ENCODE measurements around the gene CELA2A.
"Not testable (repeated sequence)": the region's sequence is repeated elsewhere in the genome, so short reads cannot be mapped to it uniquely, and the experiment has no call there.

The CELA2A gene

DNA sequence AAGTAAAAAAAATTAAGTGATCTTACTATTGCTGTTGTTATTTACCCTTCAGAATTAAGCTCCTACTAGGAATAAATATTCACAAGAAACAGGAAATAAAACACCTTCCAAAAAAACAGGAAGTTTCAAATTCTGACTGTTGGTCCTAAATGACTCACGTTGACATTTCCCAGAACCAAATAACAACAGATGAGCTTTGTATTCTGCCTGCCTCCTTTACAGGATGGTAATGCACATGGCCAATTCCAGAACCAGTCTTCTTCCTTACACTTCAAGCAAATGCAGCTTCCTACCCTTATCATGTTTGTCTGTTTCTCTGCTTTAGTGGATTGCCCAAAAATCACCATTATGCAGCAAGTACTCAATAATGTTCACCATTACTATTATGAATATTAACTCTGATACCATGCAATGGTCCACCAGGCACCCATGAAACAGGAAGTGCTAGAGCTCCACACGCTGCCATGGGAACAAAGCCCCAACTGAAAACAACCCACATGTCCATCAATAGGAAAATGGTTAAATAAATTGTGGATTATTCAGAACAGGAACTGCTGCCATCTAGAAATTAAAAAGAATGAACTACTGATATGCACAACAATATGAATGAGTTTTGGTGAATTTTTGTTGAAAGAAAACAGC lies 58.6 kb downstream of the CELA2A start:
- no peaks in the 10 kb centered on the region for H3K9me3 Mint-ChIP-seq
- no peak for DNase-seq
- peaks cover 55% of the 10 kb centered on the region for H3K4me1 Mint-ChIP-seq
- CTCF ChIA-PET: interaction anchor here (0.9 to 1.2 kb wide), 2 partner anchors 8 to 12 kb away, joined by 3 to 4 read pairs; partner anchors contain the start of genes CASP9 and DNAJC16
- peaks cover 63% of the 10 kb centered on the region for H3K36me3 Mint-ChIP-seq
- no peak overlapping the region for H3K4me3 Mint-ChIP-seq
- peak overlapping the region; percentile 73 for H3K27ac Mint-ChIP-seq
- H3K27me3 Mint-ChIP-seq: no peaks in the 10 kb centered on the region

DNA sequence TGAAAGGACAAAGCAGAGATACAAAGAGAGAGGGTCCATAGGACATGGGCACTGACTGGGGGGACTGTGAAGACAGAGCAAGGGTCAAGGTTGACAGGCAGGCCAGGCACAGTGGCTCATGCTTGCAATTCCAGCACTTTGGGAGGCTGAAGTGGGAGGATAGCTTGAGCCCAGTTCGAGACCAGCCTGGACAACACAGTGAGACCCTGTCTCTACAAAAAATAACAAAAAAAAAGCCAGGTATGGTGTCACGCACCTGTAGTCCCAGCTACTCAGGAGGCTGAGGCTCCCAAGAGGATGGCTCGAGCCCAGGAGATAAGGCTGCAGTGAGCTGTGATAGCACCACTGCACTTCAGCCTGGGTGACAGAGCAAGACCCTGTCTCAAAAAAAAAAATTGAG lies 63.1 kb downstream of the CELA2A start:
- Mint-ChIP-seq H3K4me3 (no peak overlapping the region), H3K9me3 (no peaks in the 10 kb centered on the region), H3K27ac (no peak overlapping the region), H3K4me1 (peaks cover 63% of the 10 kb centered on the region), H3K27me3 (no peaks in the 10 kb centered on the region), H3K36me3 (peaks cover 32% of the 10 kb centered on the region)
- DNase-seq: no peak
- CTCF ChIA-PET: no interaction called here

DNA sequence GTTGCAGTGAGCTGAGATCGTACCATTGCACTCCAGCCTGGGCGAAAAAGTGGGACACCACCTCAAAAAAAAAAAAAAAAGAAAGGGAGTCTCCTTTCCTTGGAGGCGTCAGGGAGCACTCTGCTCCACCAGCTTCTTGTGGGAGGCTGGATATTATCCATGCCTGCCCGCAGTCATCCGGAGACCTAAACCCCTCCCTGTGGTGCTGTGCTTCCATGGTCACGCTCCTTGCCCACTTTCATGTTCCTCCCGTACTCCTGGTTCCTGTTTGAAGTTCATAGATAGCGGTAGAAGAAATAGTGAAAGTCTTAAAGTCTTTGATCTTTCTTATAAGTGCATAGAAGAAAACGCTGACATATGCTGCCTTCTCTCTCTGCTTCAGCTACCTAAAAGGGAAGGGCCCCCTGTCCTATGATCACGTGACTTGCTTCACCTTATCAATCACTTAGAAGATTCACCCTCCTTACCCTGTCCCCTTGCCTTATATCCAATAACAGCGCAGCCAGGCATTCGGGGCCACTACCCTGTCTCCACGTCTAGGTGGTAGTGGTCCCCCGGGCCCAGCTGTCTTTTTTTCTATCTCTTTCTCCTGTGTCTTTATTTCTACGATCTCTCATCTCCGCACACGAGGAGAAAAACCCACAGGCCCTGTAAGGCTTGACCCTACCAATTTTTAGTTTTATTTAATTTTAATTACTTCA lies 64.8 kb downstream of the CELA2A start:
- H3K4me1 Mint-ChIP-seq: peaks cover 67% of the 10 kb centered on the region
- H3K27ac Mint-ChIP-seq, DNase-seq, CTCF ChIA-PET, H3K27me3 Mint-ChIP-seq, H3K9me3 Mint-ChIP-seq, H3K4me3 Mint-ChIP-seq: not testable (repeated sequence)
- peaks cover 25% of the 10 kb centered on the region for H3K36me3 Mint-ChIP-seq

Data from activated naive CD4-positive, alpha-beta T cell treated with anti-CD3 and anti-CD28 coated beads, Interleukin-2, amount 10 ng/mL, durations not matched to agents 7 days and 5 days (primary cell).